Activated B cell treated with CpG ODN at 0.5 μM for 24 hours (primary cell): ENCODE data around the gene F8. TPM values are rescaled to one million over a fixed set of nuclear protein-coding genes. Genes with fewer than 3 reads are reported as not detected.
"Not testable (repeated sequence)": the region's sequence is repeated elsewhere in the genome, so short reads cannot be mapped to it uniquely, and the experiment has no call there.

Source experiments
- ATAC-seq: fragments of 200-7000 bp; cut with Tn5 transposase; one replicate; pipeline ENCODE4 v1.10.0; 2021; ENCODE audit warnings: low read depth, mild to moderate bottlenecking, moderate library complexity
- CTCF ChIA-PET: fragments of 350-600 bp; sonication (Branson Sonifier 250); formaldehyde crosslinking; loops from one replicate; lab custom pipeline; 2021; ENCODE audit warnings: antibody characterized with exemption; lab: Charles Lee
- POLR2A ChIA-PET: fragments of 350-600 bp; sonication (Branson Sonifier 250); formaldehyde crosslinking; loops from one replicate; lab custom pipeline; 2021; ENCODE audit warnings: antibody characterized with exemption; lab: Charles Lee
- DNase-seq: peaks from one replicate; pipeline ENCODE4 v3.0.0; 2022
- H3K27ac Mint-ChIP-seq: one replicate; pipeline ENCODE4 v1.8.0; 2020; ENCODE audit warnings: mixed read lengths
- H3K27me3 Mint-ChIP-seq: one replicate; pipeline ENCODE4 v1.8.0; 2021; ENCODE audit warnings: mixed read lengths
- H3K36me3 Mint-ChIP-seq: one replicate; pipeline ENCODE4 v1.8.0; 2021; ENCODE audit warnings: low read depth, mixed read lengths
- H3K4me1 Mint-ChIP-seq: one replicate; pipeline ENCODE4 v1.8.0; 2021; ENCODE audit warnings: mixed read lengths
- H3K4me3 Mint-ChIP-seq: one replicate; pipeline ENCODE4 v1.8.0; 2020; ENCODE audit warnings: mild to moderate bottlenecking, mixed read lengths
- H3K9me3 Mint-ChIP-seq: one replicate; pipeline ENCODE4 v1.8.0; 2020; ENCODE audit warnings: mixed read lengths
- intact Hi-C: fragments of 100-400 bp; cut with micrococcal nuclease; formaldehyde crosslinking; loops from one replicate; pipeline ENCODE4 v1.15.1; 2024
- total RNA-seq: library from RNA; stranded (reverse); gene quantifications from 2 replicates; pipeline ENCODE4 v1.2.3, GENCODE V29; 2022
- TF ChIP-seq, protein P1 (sequence below): fragments of 200-600 bp; IDR thresholded peaks from one replicate; pipeline ENCODE4 v1.8.0; 2022; ENCODE audit warnings: antibody characterized with exemption, mild to moderate bottlenecking

F8 gene
- total RNA-seq, 1 donor from 2014 or later = 2.0 TPM

DNA sequence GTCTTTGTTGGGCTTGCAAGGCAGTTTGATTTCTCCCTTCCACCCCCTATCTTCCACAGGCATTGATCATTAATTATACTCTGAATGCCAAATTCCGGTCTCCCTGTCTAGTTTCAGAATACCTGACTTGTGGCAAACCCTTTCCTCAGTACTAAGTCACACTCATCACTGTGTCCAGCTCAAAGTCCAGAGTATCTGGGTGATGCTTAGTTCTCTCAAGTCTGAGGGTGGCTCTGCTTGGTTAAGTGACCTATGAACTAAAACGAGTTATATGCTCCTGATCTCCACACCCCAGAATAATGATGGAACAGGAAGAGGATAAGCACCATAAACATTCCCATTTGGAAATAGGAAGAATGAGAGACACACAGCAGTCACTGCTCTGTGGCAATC is 194.5 kb downstream of the F8 start:
- intact Hi-C loops = loop anchor here (5.0 kb wide), 1 partner anchor 199 kb away; the partner anchor contains the start of gene FUNDC2
- no peak overlapping the region for H3K4me3 Mint-ChIP-seq
- ATAC-seq (no peak), DNase-seq (no peak)
- H3K36me3 Mint-ChIP-seq = no peaks in the 10 kb centered on the region
- H3K4me1 Mint-ChIP-seq = peaks cover 31% of the 10 kb centered on the region
- CTCF ChIA-PET = interaction anchor here (1.9 kb wide), 1 partner anchor 79 kb away, joined by 5 read pairs; no protein-coding TSS in a partner anchor
- H3K27ac Mint-ChIP-seq = peak overlapping the region; percentile 92
- H3K9me3 Mint-ChIP-seq = no peaks in the 10 kb centered on the region
- H3K27me3 Mint-ChIP-seq = no peaks in the 10 kb centered on the region
- POLR2A ChIA-PET = interaction anchor here (0.9 to 1.4 kb wide), 2 partner anchors 9 to 22 kb away, joined by 3 to 5 read pairs; no protein-coding TSS in a partner anchor
- TF ChIP-seq, protein P1, sequence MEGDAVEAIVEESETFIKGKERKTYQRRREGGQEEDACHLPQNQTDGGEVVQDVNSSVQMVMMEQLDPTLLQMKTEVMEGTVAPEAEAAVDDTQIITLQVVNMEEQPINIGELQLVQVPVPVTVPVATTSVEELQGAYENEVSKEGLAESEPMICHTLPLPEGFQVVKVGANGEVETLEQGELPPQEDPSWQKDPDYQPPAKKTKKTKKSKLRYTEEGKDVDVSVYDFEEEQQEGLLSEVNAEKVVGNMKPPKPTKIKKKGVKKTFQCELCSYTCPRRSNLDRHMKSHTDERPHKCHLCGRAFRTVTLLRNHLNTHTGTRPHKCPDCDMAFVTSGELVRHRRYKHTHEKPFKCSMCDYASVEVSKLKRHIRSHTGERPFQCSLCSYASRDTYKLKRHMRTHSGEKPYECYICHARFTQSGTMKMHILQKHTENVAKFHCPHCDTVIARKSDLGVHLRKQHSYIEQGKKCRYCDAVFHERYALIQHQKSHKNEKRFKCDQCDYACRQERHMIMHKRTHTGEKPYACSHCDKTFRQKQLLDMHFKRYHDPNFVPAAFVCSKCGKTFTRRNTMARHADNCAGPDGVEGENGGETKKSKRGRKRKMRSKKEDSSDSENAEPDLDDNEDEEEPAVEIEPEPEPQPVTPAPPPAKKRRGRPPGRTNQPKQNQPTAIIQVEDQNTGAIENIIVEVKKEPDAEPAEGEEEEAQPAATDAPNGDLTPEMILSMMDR = no peak

DNA sequence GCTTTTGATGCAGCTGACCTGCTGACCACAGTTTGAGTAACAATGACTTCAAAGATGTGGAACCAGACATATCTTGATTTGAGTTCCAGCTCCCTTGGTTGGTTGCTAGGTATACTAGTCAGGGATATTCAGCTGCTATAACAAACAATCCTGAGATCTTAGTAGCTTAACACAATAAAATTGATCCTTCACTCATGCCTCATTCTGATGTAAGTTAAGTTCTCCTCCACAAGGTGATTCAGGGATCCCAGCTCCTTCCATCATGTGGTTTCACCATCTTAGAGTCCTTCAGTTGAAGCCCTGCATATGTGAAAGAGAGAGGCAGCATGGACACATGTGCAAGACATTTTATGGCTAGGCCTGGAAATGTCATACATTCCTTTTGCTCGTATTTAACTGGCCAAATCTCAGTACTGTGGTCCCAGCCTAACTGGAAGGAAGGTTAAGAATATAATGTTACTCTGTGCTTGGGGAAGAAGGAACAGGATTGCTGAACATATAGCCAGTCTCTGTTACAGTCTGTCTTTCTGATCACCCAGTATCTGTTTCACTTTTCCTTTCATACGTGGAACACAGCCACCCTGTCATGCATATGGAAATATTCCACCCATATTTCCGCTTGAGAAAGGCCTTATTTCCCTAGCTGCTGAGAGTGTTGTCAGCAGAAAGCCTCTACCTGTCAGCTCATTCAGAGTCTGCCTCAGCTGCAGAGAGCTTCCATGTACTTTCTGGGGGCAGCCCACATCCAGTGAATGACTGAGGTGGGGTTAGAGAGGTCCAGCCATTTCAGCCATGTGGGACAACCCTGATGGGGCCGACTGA is 195.1 kb downstream of the F8 start:
- intact Hi-C loops = loop anchor here (5.0 kb wide), 1 partner anchor 200 kb away; the partner anchor contains the start of gene FUNDC2
- Mint-ChIP-seq H3K9me3 (no peaks in the 10 kb centered on the region), H3K27ac (peak overlapping the region; percentile 92), H3K4me1 (peaks cover 31% of the 10 kb centered on the region), H3K36me3 (no peaks in the 10 kb centered on the region), H3K27me3 (no peaks in the 10 kb centered on the region), H3K4me3 (peak overlapping the region; percentile 15)
- ChIA-PET POLR2A (interaction anchor here (0.9 to 1.4 kb wide), 3 partner anchors 8 to 22 kb away, joined by 3 to 5 read pairs (median 4); partner anchors contain the start of gene MPP1), CTCF (interaction anchor here (1.9 kb wide), 1 partner anchor 79 kb away, joined by 5 read pairs; no protein-coding TSS in a partner anchor)
- TF ChIP-seq, protein P1 = no peak
- ATAC-seq (peak; percentile 92), DNase-seq (no peak)

- H3K27me3 Mint-ChIP-seq, POLR2A ChIA-PET, H3K4me3 Mint-ChIP-seq, H3K36me3 Mint-ChIP-seq, ATAC-seq, H3K27ac Mint-ChIP-seq, H3K9me3 Mint-ChIP-seq, DNase-seq, CTCF ChIA-PET: not testable (repeated sequence)
- intact Hi-C loops = loop anchor here (5.0 kb wide), 1 partner anchor 202 kb away; the partner anchor contains the start of gene FUNDC2
- peaks cover 31% of the 10 kb centered on the region for H3K4me1 Mint-ChIP-seq
Observed at GRCh38 chrX:154825586-154825985, 196.9 kb downstream of the F8 start.

DNA sequence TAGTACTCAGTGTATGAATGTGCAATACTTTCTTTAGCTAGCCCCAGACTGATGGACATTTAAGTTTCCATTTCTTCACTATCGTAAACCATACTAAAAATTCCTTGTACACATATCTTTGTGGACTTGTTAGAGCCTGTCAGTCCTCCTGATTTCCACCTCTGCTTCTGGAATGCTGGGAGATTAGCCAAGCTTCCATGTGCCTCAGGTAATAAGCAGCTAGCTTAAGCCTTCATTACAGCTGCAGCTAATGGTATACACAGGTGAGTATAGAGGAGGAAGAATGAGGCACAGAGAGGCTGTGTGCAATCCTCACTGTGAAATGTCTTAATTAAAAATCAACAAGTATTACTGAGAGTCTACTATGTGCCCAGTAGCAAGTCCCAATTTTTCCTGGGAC is 197.9 kb downstream of the F8 start:
- DNase-seq (no peak), ATAC-seq (no peak)
- Mint-ChIP-seq H3K36me3 (no peaks in the 10 kb centered on the region), H3K27me3 (no peaks in the 10 kb centered on the region), H3K4me3 (no peak overlapping the region), H3K27ac (no peak overlapping the region), H3K4me1 (peaks cover 36% of the 10 kb centered on the region), H3K9me3 (no peaks in the 10 kb centered on the region)
- intact Hi-C loops = loop anchor here (5.0 kb wide), 1 partner anchor 203 kb away; the partner anchor contains the start of gene FUNDC2
- TF ChIP-seq, protein P1 = no peak
- ChIA-PET CTCF (no interaction called here), POLR2A (no interaction called here)

DNA sequence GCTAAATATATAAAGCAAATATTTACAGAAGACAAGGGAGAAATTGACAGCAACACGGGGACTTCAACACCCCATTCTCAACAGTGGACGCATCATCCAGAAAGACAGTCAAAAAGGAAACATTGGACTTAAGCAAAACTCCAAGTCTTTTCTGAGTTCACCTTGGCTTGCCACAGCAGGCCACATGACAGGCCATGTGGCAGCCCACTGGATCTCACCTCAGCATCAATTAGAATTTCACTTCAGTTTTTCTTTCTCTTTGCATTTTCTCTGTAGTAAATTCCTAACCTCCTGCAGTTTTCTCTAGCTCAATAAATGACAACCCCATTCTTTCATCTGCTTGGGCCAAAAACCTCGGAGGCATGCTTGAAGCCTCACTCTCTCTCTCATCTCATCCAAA is 200.5 kb downstream of the F8 start:
- intact Hi-C loops = no loop called here
- Mint-ChIP-seq H3K4me3 (no peak overlapping the region), H3K27ac (no peak overlapping the region), H3K9me3 (no peaks in the 10 kb centered on the region), H3K4me1 (peaks cover 21% of the 10 kb centered on the region), H3K27me3 (no peaks in the 10 kb centered on the region), H3K36me3 (no peaks in the 10 kb centered on the region)
- TF ChIP-seq, protein P1 = no peak
- ChIA-PET CTCF (interaction anchor here (0.9 kb wide), 1 partner anchor 18 kb away, joined by 4 read pairs; no protein-coding TSS in a partner anchor), POLR2A (no interaction called here)
- ATAC-seq = no peak
- DNase-seq = no peak
